ENCODE results near the gene SF1. TPM values are rescaled to one million over a fixed set of nuclear protein-coding genes. Genes with fewer than 3 reads are reported as not detected.
A peak's percentile ranks its signal among the peaks of the same experiment; 100 is the strongest.

SF1 gene
- total and polyA plus RNA-seq, 2 of the 4 experiments (the other 2 are of a cell fraction): 56.8 to 88.0 TPM

GRCh38 chr11:64762674-64763525 is 15.4 kb downstream of the SF1 start:
- Histone ChIP-seq H2BK20ac (ENCODE audit: low read depth, low read length) (no peak overlapping the region), H2BK15ac (ENCODE audit: low read depth, low read length) (no peak overlapping the region), H3K56ac (ENCODE audit: extremely low read depth, insufficient read depth, low read length) (no peak overlapping the region), H2AK9ac (replicated peaks; ENCODE audit: low read depth, low read length, poor library complexity) (peak overlapping the region; percentile 18), H4K5ac (ENCODE audit: low read depth, low read length) (no peak overlapping the region), H3K4ac (ENCODE audit: low read depth, low read length) (peak overlapping the region; percentile 2; the same call in 1 of the 2 replicates), H3K9me3 (ENCODE audit: control insufficient read depth, insufficient read depth, low read length) (no peaks in the 10 kb centered on the region), H3K36me3 (ENCODE audit: control insufficient read depth, insufficient read depth, low read length) (peaks cover 57% of the 10 kb centered on the region), H2AFZ (replicated peaks; ENCODE audit: low read length, poor library complexity) (peak overlapping the region; percentile 18), H2BK5ac (ENCODE audit: low read depth, low read length, poor library complexity, severe bottlenecking) (peak overlapping the region; percentile 17), H4K8ac (ENCODE audit: low read depth in 2 of 2, low read length in 2 of 2) (no peak overlapping the region), H3K4me2 (ENCODE audit: low read depth, low read length) (no peak overlapping the region), H3K27ac (ENCODE audit: insufficient read depth, low read length) (peak overlapping the region; percentile 11), H3K18ac (ENCODE audit: low read depth, low read length) (no peak overlapping the region), H3K14ac (replicated peaks; ENCODE audit: low read depth, low read length) (0 out of 2 replicates have a peak overlapping the region, but pooled peaks have one; percentile 40), H3K4me1 (ENCODE audit: control insufficient read depth, insufficient read depth, low read length) (peaks cover 18% of the 10 kb centered on the region), H3K4me3 (ENCODE audit: insufficient read depth, low read depth, low read length) (no peak overlapping the region), H3K27me3 (ENCODE audit: control insufficient read depth, insufficient read depth, low read length) (no peaks in the 10 kb centered on the region), H3K23ac (ENCODE audit: low read depth, low read length) (no peak overlapping the region; the same call in 1 of the 2 replicates), H4K91ac (ENCODE audit: insufficient read depth, low read depth, low read length) (no peak overlapping the region), H4K20me1 (ENCODE audit: insufficient read depth, low read length) (peaks cover 50% of the 10 kb centered on the region), H2AK5ac (ENCODE audit: low read depth, low read length) (peak overlapping the region; percentile 61; the same call in 1 of the 2 replicates), H3K79me1 (ENCODE audit: low read depth in 1 of 2, low read length in 2 of 2) (peaks cover 17 to 54% of the 10 kb centered on the region in 2 experiments), H3K9me1 (ENCODE audit: insufficient read depth, low read length) (peaks cover 18% of the 10 kb centered on the region; the same call in 1 of the 2 replicates), H2BK120ac (ENCODE audit: low read depth, low read length) (no peak overlapping the region), H3K9ac (ENCODE audit: low read depth, low read length) (no peak overlapping the region)
- in situ Hi-C loops (cut with MboI; ENCODE audit: low sequenced_read_pairs) (no loop called here), dilution Hi-C loops (cut with HindIII; ENCODE audit: low sequenced_read_pairs, unreplicated experiment) (no loop called here), intact Hi-C loops (cut with micrococcal nuclease) (no loop called here)
- 21% methylated on average over 3 of the region's 13 CpGs; no CpG with 5 or more reads in 1 of the 2 experiments for WGBS, 2 experiments (ENCODE audit: extremely low coverage in 2 of 2, insufficient read length in 1 of 2)
- ATAC-seq (ENCODE audit: low read depth): peak; percentile 51
- peak; percentile 79 for DNase-seq
- BruUV-seq (replicated peaks): no TSS peak
- POLR2A ChIA-PET (ENCODE audit: unreplicated experiment): no interaction called here
- no peak for TF ChIP-seq RCOR1 (IDR thresholded peaks at IDR 0.05; ENCODE audit: insufficient replicate concordance, low read length)
- TF ChIP-seq MAZ (IDR thresholded peaks at IDR 0.05; ENCODE audit: borderline replicate concordance, low read depth, low read length): peak; percentile 45; the same call in 1 of the 2 replicates
- CTCF ChIA-PET: interaction anchor here (1.0 kb wide), 1 partner anchor 13 kb away, joined by 3 read pairs; no protein-coding TSS in a partner anchor
